ENCODE measurements around the gene SLC27A5.

SLC27A5 gene, protein sequence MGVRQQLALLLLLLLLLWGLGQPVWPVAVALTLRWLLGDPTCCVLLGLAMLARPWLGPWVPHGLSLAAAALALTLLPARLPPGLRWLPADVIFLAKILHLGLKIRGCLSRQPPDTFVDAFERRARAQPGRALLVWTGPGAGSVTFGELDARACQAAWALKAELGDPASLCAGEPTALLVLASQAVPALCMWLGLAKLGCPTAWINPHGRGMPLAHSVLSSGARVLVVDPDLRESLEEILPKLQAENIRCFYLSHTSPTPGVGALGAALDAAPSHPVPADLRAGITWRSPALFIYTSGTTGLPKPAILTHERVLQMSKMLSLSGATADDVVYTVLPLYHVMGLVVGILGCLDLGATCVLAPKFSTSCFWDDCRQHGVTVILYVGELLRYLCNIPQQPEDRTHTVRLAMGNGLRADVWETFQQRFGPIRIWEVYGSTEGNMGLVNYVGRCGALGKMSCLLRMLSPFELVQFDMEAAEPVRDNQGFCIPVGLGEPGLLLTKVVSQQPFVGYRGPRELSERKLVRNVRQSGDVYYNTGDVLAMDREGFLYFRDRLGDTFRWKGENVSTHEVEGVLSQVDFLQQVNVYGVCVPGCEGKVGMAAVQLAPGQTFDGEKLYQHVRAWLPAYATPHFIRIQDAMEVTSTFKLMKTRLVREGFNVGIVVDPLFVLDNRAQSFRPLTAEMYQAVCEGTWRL

DNA sequence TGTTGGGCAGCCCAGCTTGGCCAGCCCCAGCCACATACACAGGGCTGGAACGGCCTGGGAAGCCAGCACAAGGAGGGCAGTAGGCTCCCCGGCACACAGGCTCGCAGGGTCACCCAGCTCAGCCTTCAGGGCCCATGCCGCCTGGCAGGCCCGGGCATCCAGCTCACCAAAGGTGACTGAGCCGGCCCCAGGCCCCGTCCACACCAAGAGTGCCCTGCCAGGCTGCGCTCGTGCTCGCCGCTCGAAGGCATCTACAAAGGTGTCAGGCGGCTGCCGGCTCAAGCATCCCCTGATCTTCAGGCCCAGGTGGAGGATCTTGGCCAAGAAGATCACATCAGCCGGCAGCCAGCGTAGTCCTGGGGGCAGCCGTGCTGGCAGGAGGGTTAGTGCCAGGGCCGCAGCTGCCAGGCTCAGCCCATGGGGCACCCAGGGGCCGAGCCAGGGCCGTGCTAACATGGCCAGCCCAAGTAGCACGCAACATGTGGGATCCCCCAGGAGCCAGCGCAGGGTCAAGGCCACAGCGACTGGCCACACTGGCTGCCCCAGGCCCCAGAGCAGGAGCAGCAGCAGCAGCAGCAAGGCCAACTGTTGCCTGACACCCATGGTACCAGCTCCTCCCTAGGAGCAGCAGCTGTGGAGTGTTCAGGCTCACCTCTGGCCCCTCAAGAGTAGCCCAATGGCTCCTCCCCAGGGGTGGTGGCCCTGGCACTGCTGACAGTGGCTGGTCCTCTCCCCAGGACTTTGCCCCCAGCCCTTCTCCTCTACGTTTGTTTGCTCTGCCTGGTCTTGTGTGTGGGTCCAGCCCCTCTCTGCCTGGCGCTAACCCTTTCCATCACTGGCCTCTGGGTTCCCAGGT, at the start of gene SLC27A5:
Gene SLC27A5, minus strand, starts transcription at position 640 of the 856 bp plus-strand sequence. Its CDS starts 37 bp downstream, at position 603.
- DNase-seq (ENCODE audit: low read depth), result no peak

DNA sequence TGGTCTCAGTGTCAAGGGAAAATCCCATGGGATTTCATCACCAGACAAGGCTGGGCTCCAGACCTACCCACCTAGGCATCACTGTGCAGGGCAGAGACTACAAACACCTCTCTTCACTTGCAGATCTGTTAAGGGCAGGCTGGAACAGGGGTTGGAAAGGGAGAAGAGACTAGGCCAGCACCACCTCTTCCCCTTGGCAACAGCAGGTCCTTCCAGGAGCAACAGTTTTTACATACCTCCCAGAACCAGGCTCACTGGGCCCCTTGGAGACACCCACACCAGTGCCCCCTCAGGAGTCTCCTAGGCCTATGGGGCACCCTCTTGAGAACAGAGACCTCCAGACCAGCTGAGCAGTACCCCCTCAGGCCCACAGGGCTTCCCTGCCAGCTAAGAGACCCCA, 49.1 kb upstream of the SLC27A5 start:
- DNase-seq (ENCODE audit: low read depth), result no peak

DNA sequence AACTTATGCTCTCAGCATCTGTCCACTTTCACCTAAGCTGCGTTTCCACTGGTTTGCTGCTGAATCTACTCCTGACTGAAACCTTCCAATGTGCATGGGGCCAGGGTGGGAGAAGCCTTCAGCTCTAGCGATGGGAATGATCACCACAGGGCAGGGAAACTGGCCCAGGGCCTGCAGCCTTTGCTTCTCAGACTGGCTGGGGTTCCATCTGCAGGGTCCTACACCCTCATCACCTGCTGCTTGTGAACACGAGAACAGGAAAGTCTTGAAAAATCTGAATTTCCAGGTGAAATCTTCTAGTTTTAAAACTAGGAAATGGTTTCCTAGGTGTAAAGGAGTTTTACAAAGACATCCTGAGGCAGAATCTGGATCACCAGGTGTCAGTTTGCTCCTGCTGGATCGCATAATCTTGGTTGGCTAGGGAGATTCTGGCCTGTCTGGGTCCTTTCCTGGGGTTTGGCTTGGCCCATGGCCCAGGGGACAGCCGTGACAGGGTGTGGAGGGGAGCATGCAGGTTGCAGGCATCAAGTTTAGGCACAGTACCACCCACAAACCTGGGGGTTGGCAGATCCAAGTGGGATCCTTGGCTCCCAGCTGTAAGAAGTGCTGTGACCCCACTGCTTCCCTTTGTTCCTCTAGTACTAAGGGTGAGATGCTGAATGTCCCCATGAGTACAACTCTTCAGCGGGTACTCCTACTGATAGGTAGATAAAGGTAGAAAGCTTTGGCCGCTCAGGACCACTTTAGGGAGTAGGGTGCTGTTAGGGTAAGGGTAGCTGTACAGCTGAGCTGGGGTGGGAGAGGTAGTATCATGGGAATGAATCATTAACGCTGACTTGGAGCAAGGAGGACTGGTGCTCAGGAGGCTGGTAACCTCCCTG, 48.5 kb upstream of the SLC27A5 start:
- no peak for DNase-seq (ENCODE audit: low read depth)

DNA sequence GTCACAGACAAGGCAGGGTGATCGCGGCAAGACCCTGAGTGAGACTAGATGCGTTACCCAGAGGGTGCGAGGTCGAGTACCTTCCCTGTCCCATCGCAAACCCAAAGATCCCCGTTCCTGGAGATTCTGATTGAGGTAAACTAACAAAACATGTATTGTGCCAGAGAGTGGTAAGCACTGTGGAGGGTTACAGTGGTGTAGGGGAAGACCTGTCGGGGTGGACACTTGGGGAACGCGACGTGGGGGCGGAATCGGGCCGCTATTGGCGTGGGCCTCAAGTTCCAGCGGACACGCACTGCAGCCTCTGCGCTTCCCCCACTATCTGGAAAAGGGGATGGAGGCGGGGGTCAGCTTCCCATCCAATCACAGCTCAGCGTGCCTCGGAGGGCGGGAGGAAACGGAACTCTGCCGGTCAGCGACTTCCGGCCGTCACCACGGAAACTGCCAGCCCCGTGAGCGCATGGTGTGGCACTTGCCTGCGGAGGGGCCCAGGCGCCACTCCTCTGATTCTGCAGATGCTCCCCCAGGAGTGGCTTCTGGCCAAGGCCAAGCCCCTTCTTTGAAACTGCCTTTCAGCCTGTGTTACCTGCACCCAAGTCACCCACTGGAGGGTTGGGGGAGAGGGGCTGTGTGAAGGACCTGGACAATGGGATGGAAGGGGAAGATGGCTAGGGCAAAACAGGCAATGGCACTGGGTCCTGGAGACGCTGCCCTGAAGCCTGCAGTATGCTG, 47.6 kb upstream of the SLC27A5 start:
- no peak for DNase-seq (ENCODE audit: low read depth)

DNA sequence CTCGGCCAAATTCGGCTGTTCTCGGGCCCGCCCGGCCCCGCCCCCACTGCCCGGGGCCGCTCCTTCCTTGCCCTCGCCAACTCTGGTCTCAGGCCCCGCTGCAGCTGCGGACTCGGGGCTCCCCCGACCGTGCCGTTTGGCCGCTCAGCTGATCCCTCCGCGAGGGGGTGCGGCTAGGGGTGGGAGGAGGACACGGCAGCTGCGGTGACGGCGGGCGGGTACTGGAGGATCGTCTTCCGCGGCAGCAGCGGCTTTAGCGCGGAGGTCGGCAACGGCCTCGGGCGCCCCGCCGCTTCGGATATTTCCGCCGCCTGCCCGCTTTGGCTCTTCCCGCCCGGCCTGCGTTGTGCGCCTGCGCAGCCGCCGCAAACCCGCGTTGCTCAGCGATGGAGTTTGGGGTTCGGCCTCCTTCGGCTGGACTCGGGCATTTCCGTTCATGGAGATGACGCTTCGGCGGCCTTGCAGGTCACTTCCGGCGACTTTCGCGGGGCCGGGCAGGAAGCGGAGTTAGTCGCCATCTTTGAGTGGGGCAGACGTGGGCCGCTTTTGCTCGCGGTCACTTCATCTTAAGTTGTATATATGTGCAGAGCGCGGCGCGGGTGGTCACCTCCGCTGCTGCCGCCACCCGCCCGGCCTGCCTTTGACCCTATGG, 47.0 kb upstream of the SLC27A5 start:
- peak; percentile 99 for DNase-seq (ENCODE audit: low read depth)

DNA sequence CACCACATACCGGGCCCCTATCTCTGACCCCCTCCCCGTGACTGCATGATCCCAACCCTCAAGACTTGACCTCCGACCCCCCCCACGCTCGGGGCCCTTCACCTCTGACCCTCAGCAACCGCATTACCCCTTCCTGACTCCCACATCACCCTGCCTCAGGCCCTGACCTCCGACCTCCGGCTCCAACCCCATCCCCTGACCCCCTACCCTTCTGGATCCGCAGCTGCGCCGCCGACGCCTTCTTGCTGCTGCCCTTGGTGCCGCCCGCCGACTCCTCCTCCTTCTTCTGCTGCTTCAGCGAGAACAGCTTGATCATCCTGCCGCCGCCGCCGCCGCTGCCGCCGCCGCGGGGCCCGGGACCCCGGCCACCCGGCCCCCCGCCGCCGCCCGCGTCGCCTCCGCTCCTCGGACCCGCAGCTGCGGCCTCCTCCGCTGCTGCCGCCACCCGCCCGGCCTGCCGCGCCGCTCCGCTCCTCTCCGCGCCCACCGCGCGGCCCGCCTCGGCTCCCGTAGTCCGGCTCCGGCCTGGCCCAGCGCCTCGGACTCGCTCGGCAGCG, 46.4 kb upstream of the SLC27A5 start, which contains the start of gene UBE2M:
Gene UBE2M, minus strand, starts transcription at position 546 of the 557 bp plus-strand sequence. Its CDS starts 230 bp downstream, at position 316.
- peak; percentile 52 for DNase-seq (ENCODE audit: low read depth)

DNA sequence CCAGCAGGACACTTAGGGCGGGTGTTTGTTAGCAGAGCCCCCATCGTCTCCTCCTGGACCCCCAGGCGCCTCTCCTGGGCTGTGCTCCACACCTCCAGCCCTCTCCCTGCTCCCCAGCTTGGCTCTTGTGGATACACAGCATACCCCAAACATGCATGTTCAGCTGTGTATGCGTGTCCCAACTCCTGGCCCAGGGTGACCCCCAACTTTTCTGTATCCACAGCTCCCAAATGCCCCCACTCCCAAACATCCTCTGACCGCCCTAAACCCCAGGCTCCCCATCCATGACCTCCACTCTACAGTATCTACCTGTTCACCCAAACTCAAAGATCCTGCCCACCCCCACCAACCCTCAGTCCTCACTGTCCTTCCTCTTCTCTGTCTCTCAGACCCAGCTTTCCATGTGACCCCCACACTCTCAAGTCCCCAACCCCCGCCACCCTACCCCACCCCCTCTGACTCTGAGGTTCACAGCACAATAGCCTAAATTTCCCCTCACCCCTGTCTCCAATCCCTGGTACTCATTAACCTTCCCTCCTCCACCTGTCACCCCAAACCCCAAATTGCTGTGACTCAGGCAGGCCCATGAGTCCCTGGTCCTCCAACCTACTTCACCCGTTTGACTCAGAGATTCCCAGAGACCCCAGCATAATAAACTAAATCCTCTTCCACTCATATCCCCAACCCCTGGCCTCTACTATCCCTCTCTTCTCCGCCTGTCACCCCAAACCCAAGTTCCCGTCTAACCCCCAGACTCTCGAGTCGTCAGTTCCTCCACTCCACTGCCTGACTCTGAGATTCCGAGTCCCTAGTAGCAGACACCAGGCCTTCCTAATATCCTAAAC, 45.7 kb upstream of the SLC27A5 start:
- DNase-seq (ENCODE audit: low read depth), result no peak

DNA sequence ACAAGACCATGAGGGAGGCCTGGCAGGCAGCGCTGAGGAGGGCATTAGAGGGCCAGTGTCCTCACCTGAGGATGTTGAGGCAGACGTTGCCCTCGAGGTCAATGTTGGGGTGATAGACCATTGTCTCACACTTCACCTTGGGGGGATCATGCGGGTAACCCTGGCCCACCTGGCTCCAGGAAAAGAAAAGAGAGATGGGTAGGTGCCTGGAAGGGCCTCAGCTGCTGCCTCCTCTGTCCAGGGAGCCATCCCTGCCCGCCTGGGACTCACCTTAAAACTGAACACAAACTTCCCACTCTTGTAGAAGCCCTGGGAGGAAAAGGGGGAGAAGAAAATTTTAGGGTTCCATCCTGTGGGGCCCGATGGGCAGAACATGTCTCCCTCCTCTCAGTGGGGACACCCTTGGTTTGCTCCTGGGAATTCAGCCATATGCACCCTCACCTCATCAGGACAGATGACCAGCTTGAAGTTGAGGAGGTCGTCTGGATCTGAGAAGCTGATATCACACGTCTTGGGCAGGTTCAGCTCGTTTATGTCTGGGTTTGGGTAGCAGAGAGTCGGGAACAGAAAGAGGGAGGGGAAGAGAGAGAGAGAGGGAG, 44.9 kb upstream of the SLC27A5 start:
- no peak for DNase-seq (ENCODE audit: low read depth)

DNA sequence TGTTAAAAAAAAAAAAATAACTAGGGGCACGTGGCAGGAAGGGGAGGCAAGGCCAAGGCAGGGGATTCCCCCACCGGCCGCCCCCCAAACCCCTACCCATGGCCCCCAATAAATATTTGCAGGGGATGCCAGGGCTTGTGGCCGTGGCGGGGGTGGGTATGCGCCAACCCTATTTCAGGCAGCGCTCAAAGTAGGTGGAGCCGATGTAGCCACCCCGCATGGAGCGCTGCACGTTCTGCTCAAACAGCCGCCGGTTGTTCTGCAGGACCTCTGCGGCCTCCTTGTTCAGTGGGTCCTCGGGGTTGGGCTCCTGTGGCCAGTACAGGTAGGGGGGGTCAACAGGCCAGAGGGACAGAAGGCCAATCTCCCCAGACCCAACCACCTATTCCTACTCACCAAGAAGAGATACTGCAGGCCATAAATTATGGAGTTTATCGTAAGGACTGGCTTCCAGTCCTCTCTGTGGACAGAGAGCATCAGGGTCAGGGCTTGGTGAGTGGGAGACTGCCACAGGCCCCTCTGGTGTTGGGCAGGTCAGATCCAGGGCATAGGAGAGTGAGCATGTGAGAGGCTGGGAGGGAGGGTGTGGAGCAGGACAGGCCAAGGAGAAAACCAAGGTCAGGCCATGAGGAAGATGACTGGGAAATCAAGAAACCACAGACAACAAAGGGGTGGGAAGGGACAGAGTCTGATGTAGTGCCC, 44.3 kb upstream of the SLC27A5 start:
- DNase-seq (ENCODE audit: low read depth), result no peak

DNA sequence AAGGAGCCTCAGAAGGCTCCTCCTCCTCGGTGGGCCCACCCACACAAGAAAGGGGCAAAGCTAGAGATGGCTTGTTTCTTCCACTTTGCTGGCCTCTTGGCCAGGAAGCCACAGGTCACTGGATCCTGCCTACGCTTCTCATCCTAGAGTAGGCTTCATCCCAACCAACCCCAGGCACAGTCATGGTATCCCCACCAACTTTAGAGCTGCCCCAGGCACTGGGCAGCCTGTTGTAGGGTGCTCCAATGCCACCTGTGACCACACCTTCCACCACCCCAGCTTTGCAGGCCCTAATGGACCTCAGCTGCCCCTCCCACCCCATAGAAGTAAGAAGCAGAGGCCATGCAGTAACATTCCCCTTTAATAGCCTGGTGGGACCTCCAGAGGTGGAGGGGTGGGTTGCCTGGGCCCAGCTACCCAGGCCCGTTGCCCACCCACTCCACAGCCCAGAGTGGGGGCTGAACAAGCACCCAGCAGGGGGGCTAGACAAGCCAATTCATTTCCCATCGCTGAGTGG, 43.6 kb upstream of the SLC27A5 start:
- no peak for DNase-seq (ENCODE audit: low read depth)

DNA sequence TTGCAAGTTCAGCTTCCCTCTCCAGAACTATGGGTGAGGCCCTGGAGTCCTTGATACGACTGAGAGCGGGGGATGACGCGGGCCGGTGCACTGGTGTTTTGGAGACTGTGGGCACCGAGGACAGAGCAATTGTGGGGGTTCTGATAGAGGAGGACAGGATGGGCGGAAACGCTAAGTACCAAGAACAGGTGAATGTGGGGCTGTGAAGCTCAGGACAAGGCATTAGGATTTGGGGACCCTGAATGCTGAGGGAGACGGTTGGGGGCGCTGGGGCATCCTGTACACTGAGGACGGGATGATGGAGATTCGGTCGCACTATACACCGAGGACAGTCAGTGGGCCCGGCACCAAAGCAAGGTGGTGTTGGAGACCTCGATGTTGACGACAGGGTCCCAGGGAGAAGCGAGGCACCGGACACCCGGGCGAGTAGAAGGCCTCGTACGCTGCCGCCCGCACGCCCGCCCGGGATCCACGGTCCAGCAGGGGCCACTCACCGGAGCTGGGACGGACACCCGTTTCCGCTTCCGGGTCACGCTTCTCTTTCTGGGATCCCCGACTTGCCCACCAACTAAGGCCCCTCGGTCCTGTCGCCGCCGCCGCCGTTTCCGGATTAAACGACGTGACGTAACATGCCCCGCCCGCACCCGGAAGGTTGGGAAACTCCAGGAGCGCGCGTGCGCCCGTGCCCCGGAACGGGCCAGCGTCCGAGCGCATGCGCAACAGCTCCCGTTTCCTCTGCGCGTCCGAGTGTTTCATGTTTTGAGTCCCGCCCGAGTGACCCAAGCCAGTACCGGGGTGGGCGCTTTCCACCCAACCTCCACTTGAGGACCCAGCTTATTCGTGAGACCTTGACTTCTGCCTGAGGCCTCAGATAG, 42.9 kb upstream of the SLC27A5 start, which contains the start of gene CHMP2A:
Gene CHMP2A, minus strand, starts transcription at position 612 of the 875 bp plus-strand sequence. CDS start 893 bp downstream, outside the sequence.
- peak; percentile 96 for DNase-seq (ENCODE audit: low read depth)

DNA sequence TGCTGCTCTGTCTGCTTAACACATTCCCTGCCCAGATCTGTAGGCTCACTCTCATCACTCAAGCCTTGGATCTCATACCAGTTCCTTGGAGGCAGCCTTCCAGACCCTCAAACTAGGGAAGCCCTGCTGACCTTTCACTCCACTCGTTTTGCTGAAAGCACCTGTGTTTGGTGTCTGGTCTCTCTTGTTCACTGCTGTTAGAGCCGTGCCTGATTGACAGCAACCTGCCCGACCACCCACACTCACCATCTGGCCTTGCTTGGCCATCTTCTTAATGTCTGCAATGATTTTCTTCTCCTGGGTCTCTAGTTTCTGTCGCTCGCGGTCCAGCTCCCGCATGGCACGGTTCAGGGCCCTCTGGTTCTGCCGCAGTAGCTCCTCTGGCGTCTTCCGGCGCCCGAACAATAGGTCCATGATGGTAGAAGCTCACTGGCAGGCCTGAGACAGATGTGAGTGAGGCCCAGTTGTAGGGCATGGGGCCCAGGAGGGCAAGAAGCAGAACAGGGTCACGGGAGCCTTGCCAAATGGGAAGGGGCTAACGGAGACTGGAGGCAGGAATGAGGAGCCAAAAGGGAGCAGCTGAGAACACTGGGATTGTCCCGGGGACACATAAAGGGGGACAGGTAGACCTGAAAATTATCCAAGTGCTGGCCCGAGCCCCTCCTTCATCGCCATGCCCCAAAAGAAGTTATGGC, 42.2 kb upstream of the SLC27A5 start:
- no peak for DNase-seq (ENCODE audit: low read depth)

DNA sequence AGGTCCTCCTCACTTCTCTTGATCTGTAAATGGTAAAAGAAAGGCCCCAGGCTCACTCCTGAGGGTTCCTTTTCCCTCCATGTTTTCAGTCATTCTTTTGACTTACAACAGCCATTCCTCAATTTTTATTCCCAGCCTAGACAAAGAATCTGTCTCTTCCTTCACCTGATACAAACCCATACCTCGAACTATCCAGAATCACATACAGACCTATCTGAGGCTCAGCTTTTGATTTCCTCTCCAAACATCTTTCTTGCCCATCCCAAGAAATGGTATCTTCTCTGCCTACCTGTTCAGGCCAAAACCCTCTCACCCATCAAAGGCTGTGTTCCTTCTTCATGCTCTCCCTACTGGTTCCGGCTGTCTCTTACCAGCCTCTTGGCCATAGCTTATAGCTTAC, 40.9 kb upstream of the SLC27A5 start:
- no peak for DNase-seq (ENCODE audit: low read depth)

DNA sequence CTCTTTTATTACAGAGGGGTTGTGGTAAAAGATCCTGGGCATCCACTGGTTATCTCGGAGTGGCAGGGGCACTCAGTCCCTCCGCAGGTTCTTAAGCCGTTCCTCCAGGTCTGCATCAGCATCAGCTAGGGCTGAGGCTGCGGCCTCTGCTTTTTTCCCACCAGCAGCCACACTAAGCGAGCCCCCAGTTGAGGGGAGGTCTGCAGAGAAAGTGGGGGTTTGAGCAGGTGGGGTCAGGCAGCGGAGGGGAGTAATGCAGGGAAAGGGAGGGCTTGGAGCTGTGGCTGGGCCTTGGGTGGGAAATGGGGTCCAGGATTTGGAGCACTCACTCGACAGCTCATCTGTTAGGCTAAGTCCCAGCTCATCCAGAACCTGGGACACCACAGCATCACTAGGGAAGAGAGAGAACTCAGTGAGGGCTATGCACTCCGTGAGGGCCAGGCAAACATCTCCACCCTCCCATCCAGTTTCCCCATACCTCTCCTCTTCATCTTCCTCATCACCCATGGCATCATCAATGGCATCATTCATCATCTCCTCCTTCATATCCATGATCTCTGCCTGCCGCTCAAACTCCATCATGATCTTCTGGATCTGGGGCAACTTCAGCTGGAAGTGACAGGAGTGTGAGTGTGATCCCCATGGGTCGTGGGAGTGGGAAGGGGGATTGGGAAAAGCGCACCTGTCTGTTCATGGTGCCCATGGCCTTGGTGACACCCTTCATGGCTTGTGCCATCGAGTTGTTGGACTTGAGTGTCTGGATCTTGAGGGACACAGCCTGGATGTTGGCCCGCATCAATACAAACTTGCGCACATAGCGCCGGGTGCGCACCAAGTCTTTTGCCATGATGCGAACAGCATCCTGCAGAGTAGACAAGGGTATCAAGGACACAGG, 40.0 kb upstream of the SLC27A5 start:
- no peak for DNase-seq (ENCODE audit: low read depth)

DNA sequence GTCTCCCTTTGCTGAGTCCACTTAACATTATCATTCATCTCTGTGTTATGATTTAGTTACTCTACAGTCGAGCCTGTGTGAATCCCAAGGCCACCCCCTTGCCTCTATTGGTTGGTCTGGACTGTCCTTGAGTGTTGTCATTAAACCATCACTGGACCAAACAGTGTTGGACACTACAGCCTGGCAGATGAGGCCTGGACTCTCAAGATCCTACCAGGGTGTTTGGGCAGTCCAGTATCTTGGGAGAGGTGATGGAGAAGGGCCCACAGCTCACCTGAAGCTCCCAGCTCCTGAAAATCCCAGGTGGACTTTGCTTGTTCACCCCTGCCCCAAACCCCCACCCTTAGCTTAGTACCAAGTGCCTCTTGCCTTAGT, 39.3 kb upstream of the SLC27A5 start:
- no peak for DNase-seq (ENCODE audit: low read depth)
